NCI-H1417 (cell line): ENCODE measurements around the gene KLC3.
"Not testable (repeated sequence)": the region's sequence is repeated elsewhere in the genome, so short reads cannot be mapped to it uniquely, and the experiment has no call there.

Source experiments
- DNase-seq, 3 experiments: peaks; one replicate each; lab custom pipeline; 2025; lab: John Stamatoyannopoulos, UW

Gene KLC3

DNA sequence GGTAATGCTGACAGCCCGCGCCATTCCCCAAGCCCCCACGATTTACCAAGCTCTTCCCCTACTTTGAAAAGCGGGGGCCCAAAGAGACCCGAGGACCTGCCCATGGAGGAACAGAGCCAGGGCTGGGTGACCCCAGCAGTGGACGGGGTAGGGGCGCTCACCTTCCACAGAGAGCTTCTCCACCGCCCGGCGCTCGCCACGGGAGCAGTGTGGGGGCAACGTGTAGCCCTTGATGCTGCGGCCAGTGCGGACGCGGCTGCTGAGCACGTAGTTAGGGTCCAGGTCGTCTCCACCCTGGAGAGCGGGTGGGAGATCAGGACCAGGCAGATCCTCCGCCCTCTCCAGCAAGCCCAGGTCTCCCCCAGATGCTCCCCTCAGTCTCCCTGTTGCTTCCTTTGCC lies 25.2 kb upstream of the KLC3 start:
- DNase-seq: no peak

- no peak for DNase-seq
These were observed 19.4 kb upstream of the KLC3 start for GRCh38 chr19:45320997-45321775.

GRCh38 chr19:45321848-45322247 lies 18.7 kb upstream of the KLC3 start:
- no peak for DNase-seq

DNA sequence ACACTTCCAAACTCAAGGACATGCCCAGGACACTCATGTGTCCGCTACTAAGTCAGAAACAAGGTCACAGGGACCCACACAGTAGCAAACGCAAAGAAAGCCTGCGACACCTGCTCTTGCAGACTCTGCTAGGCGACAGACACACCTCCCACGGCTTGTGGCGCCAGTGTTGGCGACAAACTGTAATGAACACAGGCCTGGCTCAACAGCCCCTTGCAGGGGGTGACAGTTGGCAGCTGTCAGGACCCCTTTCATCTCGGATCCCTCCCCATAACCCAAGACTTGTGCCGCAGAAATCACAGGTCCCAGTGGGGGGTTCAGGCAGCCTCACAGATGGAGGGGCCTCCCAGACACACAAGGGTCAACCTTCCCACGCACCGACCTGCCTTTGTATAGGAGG lies 18.2 kb upstream of the KLC3 start:
- peak in 2 of 3 experiments; percentile 84 to 94 for DNase-seq

- no peak for DNase-seq
These were observed 17.7 kb upstream of the KLC3 start, which contains the start of gene CKM for GRCh38 chr19:45322744-45323281. CKM (minus strand) TSS chr19:45322875; CDS start chr19:45319713, 3,162 bp downstream.

DNA sequence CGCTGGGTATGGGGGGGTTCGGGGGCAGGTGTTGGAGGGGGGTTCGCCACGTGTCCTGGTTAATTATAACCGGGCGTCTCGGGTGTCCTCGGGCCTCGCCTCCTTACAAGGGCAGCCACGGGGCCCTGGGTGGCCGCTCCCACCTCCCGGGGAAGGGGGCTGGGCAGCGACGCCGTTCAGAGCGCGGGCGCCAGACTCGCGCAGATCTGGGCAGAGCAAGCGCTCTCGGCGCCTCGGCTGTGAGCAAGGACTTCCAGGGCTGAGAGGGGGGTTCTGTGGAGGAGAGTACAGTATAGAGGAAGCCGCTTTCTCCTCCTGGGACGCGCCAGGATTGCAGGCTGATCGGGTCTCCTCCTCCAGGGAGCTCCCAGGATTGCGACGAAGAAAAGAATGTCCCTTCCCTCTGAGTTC lies 16.9 kb upstream of the KLC3 start:
- peak in 2 of 3 experiments; percentile 33 to 39 for DNase-seq

GRCh38 chr19:45324349-45324907 lies 16.1 kb upstream of the KLC3 start:
- DNase-seq: no peak

GRCh38 chr19:45327404-45328143 lies 13.0 kb upstream of the KLC3 start:
- DNase-seq: no peak

DNA sequence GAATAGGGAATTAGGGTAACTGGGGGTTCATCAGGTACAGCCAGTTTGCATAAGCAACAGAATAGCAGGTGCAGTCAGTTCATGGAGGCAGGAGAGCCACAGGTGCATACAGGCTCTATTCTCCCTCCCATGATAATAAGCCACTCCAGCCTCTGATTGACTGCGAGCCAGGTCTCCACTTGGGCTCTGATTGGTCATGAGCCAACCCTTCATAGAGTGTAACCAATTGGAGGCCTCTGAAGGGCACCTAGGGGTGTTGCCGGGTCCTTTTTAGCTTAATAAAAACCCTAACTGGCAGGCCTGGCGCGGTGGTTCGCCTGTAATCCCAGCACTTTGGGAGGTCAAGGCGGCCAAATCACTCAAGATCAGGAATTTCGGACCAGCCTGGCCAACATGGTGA lies 9.1 kb upstream of the KLC3 start:
- DNase-seq: peak in 1 of 3 experiments; percentile 26

DNA sequence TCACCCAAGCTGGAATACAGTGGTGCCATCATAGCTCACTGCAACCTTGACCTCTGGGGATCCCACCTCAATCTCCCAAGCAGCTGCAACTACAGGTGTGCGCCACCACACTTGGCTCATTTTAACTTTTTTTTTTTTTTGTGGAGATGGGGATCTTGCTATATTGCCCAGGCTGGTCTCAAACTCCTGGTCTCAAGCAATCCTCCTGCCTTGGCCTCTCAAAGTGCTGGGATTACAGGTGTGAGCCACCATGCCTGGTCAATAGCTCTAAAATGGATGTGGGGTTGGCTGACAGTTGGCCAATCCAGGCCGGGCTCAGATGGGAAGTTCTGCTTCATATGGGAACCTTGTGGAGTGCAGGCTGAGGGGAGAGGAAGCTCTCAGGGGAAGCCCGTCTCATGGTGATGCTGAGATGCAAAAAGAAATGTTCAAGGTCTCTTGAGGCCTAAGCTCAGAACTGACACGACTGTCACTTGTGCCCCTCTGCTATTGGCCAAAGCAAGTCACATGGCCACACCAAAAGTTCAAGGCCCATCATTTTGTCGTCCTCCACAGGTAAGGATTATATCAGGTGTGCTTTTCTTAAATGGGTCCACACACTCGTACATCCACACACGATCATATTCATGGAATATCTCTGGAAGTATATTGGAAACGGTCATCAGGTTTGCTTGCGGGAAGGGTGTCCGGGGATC lies 6.8 kb upstream of the KLC3 start:
- no peak for DNase-seq

DNA sequence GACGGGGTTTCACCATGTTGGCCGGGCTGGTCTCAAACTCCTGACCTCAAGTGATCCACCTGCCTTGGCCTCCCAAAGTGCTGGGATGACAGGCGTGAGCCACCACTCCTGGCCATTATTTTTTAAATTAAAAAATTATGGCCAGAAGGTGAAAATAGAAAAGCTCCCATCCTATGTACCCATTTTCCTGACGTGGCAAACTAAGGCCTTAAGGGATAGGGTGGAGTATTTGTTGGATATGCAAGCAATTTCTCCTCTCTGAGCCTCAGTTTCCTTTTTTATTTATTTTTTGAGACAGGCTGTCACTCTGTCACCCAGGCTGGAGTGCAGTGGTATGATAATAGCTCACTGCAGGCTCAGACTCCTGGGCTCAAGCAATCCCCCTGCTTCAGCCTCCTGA lies 5.7 kb upstream of the KLC3 start:
- not testable (repeated sequence) for DNase-seq

DNA sequence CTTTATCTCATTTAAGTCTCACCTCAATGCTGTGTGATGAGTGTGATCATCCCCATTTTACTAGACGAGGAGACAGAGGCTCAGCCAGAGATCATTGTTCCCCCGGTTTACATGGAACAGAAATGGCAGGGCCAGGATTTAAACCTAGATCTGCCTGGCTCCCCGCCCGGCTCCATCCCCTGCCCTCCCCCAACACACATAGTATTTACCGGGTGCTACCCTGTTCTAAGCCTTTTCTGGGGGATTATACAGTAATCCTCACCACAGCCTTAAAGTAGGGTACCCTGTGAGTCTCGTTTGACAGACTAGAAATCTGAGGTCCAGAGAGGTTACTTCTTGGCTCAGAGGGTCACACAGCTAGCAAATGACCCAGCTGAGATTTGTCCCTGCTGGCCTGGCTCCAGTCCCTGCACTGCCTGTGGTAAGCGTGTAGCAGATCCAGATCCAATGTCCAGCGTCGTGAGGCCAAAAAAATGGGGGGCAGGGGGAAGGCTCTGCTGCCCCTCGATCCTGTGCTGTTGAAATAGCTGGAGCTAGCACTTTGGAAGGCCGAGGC lies 3.8 kb upstream of the KLC3 start:
- DNase-seq: no peak

- no peak for DNase-seq
These were observed 921 bp upstream of the KLC3 start for GRCh38 chr19:45339629-45340028.

GRCh38 chr19:45340899-45341453 lies 426 bp downstream of the KLC3 start:
- peak in 2 of 3 experiments; percentile 48 to 56 for DNase-seq

DNA sequence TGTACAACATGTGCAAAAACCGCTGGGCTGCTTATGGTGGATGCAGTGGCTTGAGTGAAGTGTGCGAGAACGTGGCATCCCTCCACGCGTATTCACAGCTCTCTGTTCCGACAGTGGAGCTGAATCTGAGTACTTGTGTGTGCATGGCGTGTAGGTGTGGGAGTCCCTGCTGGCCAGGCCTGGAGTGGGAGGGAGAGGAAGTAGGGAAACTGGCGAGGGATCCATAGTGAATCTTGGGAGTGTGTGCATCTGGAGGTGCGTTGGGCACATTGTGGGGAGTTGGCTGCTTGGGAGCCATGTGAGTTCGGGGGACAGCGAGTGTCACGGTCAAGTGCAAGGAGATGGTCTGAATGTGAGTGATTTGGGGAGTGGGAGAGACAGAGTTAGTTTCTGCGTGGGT lies 2.4 kb downstream of the KLC3 start:
- no peak for DNase-seq

DNA sequence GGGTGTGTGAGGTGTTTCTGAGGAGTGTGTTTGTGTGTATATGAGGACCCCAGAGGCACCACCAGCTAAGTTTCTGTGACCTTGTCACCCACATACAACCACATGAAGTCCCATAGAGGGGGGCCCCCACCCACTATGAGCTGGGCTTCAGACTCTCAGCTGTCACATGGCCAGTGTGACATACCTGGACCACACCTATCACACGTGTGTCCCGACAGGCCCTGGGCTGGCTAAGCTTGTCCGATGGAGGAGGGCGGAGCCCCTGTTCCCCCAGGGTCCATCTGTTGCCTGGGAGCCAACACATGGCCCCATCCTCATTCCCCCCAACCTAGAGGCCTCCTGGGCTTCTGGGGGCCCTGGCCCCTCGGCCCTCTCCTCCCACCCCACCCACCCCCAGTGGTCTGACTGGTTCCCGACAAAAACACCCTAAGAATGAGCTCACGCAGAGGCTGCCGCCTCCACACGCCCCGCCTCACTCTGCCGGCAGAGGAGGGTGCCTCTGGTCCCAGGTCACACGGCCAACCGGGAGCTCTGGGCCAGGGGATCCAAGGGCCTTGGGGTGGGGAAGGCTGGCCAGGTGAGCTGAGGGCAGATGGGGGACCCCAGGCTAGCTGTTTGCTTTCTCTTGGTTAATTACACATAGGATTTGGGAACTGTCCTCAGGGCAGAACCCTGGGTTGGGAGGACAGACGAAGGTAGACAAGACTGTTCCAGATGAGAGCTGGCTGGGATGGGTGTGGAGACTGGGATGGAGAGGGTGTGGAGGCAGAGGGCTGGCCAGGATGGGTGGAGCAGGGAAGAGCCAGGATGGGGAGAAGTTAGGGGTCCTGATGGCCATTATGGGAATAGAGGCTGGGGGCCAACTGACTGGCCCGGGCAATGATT lies 4.3 kb downstream of the KLC3 start:
- DNase-seq: no peak

- no peak for DNase-seq
These were observed 4.9 kb downstream of the KLC3 start for GRCh38 chr19:45345506-45345860.

DNA sequence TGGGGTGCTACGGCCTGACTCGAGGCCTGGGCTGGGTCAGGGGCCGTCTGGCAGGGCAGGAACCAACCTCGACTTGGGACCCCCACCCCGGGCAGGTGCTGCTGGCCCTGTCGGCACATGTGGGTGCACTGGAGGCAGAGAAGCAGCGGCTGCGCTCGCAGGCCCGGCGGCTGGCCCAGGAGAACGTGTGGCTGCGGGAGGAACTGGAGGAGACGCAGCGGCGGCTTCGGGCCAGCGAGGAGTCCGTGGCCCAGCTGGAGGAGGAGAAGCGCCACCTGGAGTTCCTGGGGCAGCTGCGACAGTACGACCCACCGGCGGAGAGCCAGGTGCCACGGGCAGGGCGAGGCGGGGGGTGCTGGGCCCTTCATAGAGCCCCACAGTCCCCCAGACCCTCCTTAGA lies 5.9 kb downstream of the KLC3 start:
- peak in 1 of 3 experiments; percentile 12 for DNase-seq

GRCh38 chr19:45347570-45348366 lies 7.2 kb downstream of the KLC3 start:
- no peak for DNase-seq
